HCT116 (cell line): ENCODE measurements around the gene HLA-E. TPM values are rescaled to one million over a fixed set of nuclear protein-coding genes. Genes with fewer than 3 reads are reported as not detected.
A peak's percentile ranks its signal among the peaks of the same experiment; 100 is the strongest.

ENCODE experiments used
- ATAC-seq: fragments of 200-7000 bp; cut with Tn5 transposase; 2 replicates; pipeline ENCODE4 v1.9.1; 2020; ENCODE audit warnings: mild to moderate bottlenecking, moderate library complexity
- Bru-seq: library from RNA; stranded (reverse); fragments of 400-500 nt; gene quantifications from one replicate; lab custom pipeline; 2021; lab: Mats Ljungman, UMichigan
- BruChase-seq, 2 experiments: library from RNA; stranded (reverse); fragments of 400-500 nt; gene quantifications; one replicate each; lab custom pipeline; 2021; lab: Mats Ljungman, UMichigan
- BruUV-seq: library from RNA; stranded (reverse); fragments of 400-500 nt; replicated peaks from 2 replicates; lab custom pipeline; 2021; lab: Mats Ljungman, UMichigan
- CTCF ChIA-PET: fragments of 300-600 bp; sonication (Branson Sonifier 250); formaldehyde crosslinking; loops from one replicate; lab custom pipeline; 2021; ENCODE audit warnings: antibody characterized with exemption; lab: Charles Lee
- POLR2A ChIA-PET: fragments of 300-600, 350-600 bp; sonication (Branson Sonifier 250); formaldehyde crosslinking; loops from one replicate; lab custom pipeline; 2021; ENCODE audit warnings: antibody characterized with exemption; lab: Charles Lee
- RAD21 ChIA-PET, 2 experiments: fragments of 300-600 bp; sonication (Branson Sonifier 250); formaldehyde crosslinking; loops; one replicate each; lab custom pipeline; 2023; ENCODE audit warnings: low total read pairs in 2 of 2; ENCODE audit not compliant: uncharacterized antibody in 2 of 2, unreplicated experiment in 2 of 2, low non-redundant PET in 1 of 2; lab: Charles Lee
- DNase-seq: peaks from one replicate; pipeline ENCODE4 v3.0.0-alpha.2; 2010; ENCODE audit warnings: low read depth, low spot score
- H2AFZ ChIP-seq: fragments of 200-600 bp; shearing (Covaris generic), sonication (generic); 2 replicates; pipeline ENCODE4 v1.6.1; 2017; ENCODE audit warnings: low read depth, mixed run types, mixed read lengths, antibody characterized with exemption, low read length; ENCODE audit not compliant: poor library complexity, severe bottlenecking
- H3K27ac ChIP-seq: 2 replicates; pipeline ENCODE4 v1.5.1; 2012; ENCODE audit warnings: low read depth, low read length
- H3K27me3 ChIP-seq: fragments of 200-600 bp; sonication (generic); 2 replicates; pipeline ENCODE4 v1.6.1; 2016; ENCODE audit warnings: mixed run types, low read length, mixed read lengths; ENCODE audit not compliant: insufficient read depth
- H3K36me3 ChIP-seq, 2 experiments: fragments of 200-500 bp in 1 of 2; fragments of 200-600 bp in 1 of 2; sonication (Bioruptor generic) in 1 of 2; sonication (generic) in 1 of 2; 2 replicates each; pipeline versions ENCODE4 v1.5.1 to v1.6.1; 2014 to 2016; ENCODE audit warnings: low read length in 2 of 2, inconsistent platforms in 1 of 2, mixed read lengths in 1 of 2, mixed run types in 1 of 2; ENCODE audit not compliant: insufficient read depth in 2 of 2, control insufficient read depth in 1 of 2
- H3K4me1 ChIP-seq, 2 experiments: fragments of 200-600 bp in 1 of 2; sonication (generic) in 1 of 2; 2 replicates each; pipeline versions ENCODE4 v1.5.1 to v1.6.1; 2012 to 2017; ENCODE audit warnings: low read length in 2 of 2, inconsistent platforms in 1 of 2, mild to moderate bottlenecking in 1 of 2, mixed read lengths in 1 of 2, mixed run types in 1 of 2, moderate library complexity in 1 of 2; ENCODE audit not compliant: insufficient read depth in 2 of 2, control insufficient read depth in 1 of 2
- H3K4me2 ChIP-seq: fragments of 200-600 bp; sonication (generic); 2 replicates; pipeline ENCODE4 v1.6.1; 2017; ENCODE audit warnings: mixed run types, low read length, mixed read lengths
- H3K4me3 ChIP-seq, 2 experiments: fragments of 200-600 bp in 1 of 2; sonication (generic) in 1 of 2; replicated peaks in 1 of 2; 2 replicates each; pipeline ENCODE4 v1.5.1; 2011 to 2016; ENCODE audit warnings: low read length in 2 of 2, control low read depth in 1 of 2, low read depth in 1 of 2, mild to moderate bottlenecking in 1 of 2, mixed read lengths in 1 of 2, mixed run types in 1 of 2
- H3K79me2 ChIP-seq: fragments of 200-600 bp; sonication (generic); 2 replicates; pipeline ENCODE4 v1.6.1; 2017; ENCODE audit warnings: mild to moderate bottlenecking, mixed run types, low read length, moderate library complexity, mixed read lengths; ENCODE audit not compliant: insufficient read depth
- H3K9ac ChIP-seq: fragments of 200-600 bp; sonication (generic); 2 replicates; pipeline ENCODE4 v1.6.1; 2016; ENCODE audit warnings: low read length, mixed read lengths
- H3K9me2 ChIP-seq: fragments of 200-600 bp; sonication (generic), shearing (Covaris generic); 2 replicates; pipeline ENCODE4 v1.6.1; 2017; ENCODE audit warnings: mixed run types, mild to moderate bottlenecking, moderate library complexity; ENCODE audit not compliant: insufficient read depth
- H3K9me3 ChIP-seq, 2 experiments: fragments of 200-500 bp in 1 of 2; fragments of 200-600 bp in 1 of 2; sonication (Bioruptor generic) in 1 of 2; sonication (generic) in 1 of 2; 2 replicates each; pipeline ENCODE4 v1.6.1; 2014 to 2017; ENCODE audit warnings: low read length in 2 of 2, mixed read lengths in 2 of 2, inconsistent platforms in 1 of 2, low read depth in 1 of 2, mild to moderate bottlenecking in 1 of 2, mixed run types in 1 of 2, moderate library complexity in 1 of 2; ENCODE audit not compliant: control insufficient read depth in 1 of 2, insufficient read depth in 1 of 2
- H4K20me1 ChIP-seq: fragments of 200-600 bp; sonication (generic), shearing (Covaris generic); 2 replicates; pipeline ENCODE4 v1.6.1; 2017; ENCODE audit warnings: mixed run types, mild to moderate bottlenecking, moderate library complexity; ENCODE audit not compliant: insufficient read depth
- CBX3 ChIP-seq: IDR thresholded peaks from 2 replicates; pipeline ENCODE4 v1.6.1; 2012; ENCODE audit warnings: low read depth
- CTCF ChIP-seq, 3 experiments: fragments of 200-600 bp in 1 of 3; sonication (generic) in 1 of 3; IDR thresholded peaks in 2 of 3; conservative IDR thresholded peaks in 1 of 3; 2 replicates each; pipeline ENCODE4 v1.5.1; 2012 to 2017; ENCODE audit warnings: low read depth in 2 of 3, low read length in 2 of 3, antibody characterized with exemption in 1 of 3, borderline replicate concordance in 1 of 3, control low read depth in 1 of 3, mild to moderate bottlenecking in 1 of 3, mixed read lengths in 1 of 3, mixed run types in 1 of 3, moderate library complexity in 1 of 3; ENCODE audit not compliant: insufficient read depth in 1 of 3
- EGR1 ChIP-seq: IDR thresholded peaks from 2 replicates; pipeline ENCODE4 v1.6.1; 2012; ENCODE audit warnings: low read depth
- ELF1 ChIP-seq: IDR thresholded peaks from 2 replicates; pipeline ENCODE4 v1.6.1; 2012; ENCODE audit warnings: low read depth, borderline replicate concordance
- EZH2 ChIP-seq: fragments of 200-600 bp; sonication (generic); IDR thresholded peaks from 2 replicates; pipeline ENCODE4 v1.6.1; 2017; ENCODE audit warnings: antibody characterized with exemption, mixed run types
- FOSL1 ChIP-seq: IDR thresholded peaks from 2 replicates; pipeline ENCODE4 v1.6.1; 2012; ENCODE audit warnings: low read depth
- JUND ChIP-seq: IDR thresholded peaks from 2 replicates; pipeline ENCODE4 v1.6.1; 2012
- POLR2A ChIP-seq: IDR thresholded peaks from 2 replicates; pipeline ENCODE4 v1.7.0; 2011; ENCODE audit warnings: borderline replicate concordance; ENCODE audit not compliant: insufficient read depth, insufficient read length; ENCODE audit errors: extremely low read depth
- RAD21 ChIP-seq: IDR thresholded peaks from 2 replicates; pipeline ENCODE4 v1.6.1; 2012; ENCODE audit warnings: low read depth, mild to moderate bottlenecking
- REST ChIP-seq: IDR thresholded peaks from 2 replicates; pipeline ENCODE4 v1.6.1; 2012; ENCODE audit warnings: low read depth
- SP1 ChIP-seq: IDR thresholded peaks from 2 replicates; pipeline ENCODE4 v1.6.1; 2012; ENCODE audit warnings: low read depth
- TCF7L2 ChIP-seq: IDR thresholded peaks from 2 replicates; pipeline ENCODE4 v1.7.0; 2011; ENCODE audit warnings: borderline replicate concordance, inconsistent platforms; ENCODE audit not compliant: insufficient read depth, insufficient read length; ENCODE audit errors: extremely low read depth
- ZNF274 ChIP-seq: fragments of 200-500 bp; sonication (Bioruptor generic); IDR thresholded peaks from 2 replicates; pipeline ENCODE4 v1.6.1; 2014; ENCODE audit warnings: mild to moderate bottlenecking, low read depth, low read length, inconsistent platforms
- intact Hi-C: fragments of 100-400 bp; cut with micrococcal nuclease; formaldehyde crosslinking; loops from 2 replicates; pipeline ENCODE4 v1.10.0; 2022
- long read RNA-seq: library from polyadenylated mRNA; unstranded; transcript quantifications from one replicate; pipeline ENCODE4 v2.0.0, GENCODE V29; 2021; ENCODE audit not compliant: unreplicated experiment
- polyA plus RNA-seq: library from polyadenylated mRNA; unstranded; fragments of >200 nt; gene quantifications from 2 replicates; pipeline ENCODE4 v1.2.1, GENCODE V29; 2012; ENCODE audit warnings: missing spikeins
- total RNA-seq: library from RNA; stranded (reverse); gene quantifications from one replicate; pipeline ENCODE4 v1.2.1, GENCODE V29; 2021; ENCODE audit not compliant: unreplicated experiment
- TF ChIP-seq, protein P1 (sequence below): IDR thresholded peaks from 2 replicates; pipeline ENCODE4 v1.6.1; 2011; ENCODE audit warnings: mild to moderate bottlenecking, low read length, moderate library complexity; ENCODE audit not compliant: insufficient replicate concordance; ENCODE audit errors: extremely low read depth
- TF ChIP-seq, protein P2 (sequence below): IDR thresholded peaks from 2 replicates; pipeline ENCODE4 v1.6.1; 2012

HLA-E gene
- 108 TPM for total RNA-seq
- 130 and 147 TPM in 2 replicates for polyA plus RNA-seq
- percentile 95 among the genes with signal in this experiment for Bru-seq, nascent RNA
- percentile 99 among the genes with signal in this experiment for BruChase-seq, experiment 1, labeled RNA remaining after a 6-hour chase
- percentile 98 among the genes with signal in this experiment for BruChase-seq, experiment 2, labeled RNA remaining after a 2-hour chase
- long read RNA-seq, transcript HLA-E-201 (8 exons, 2,601 nt): major isoform, 125 of 293 reads
- long read RNA-seq, partial matches to known transcripts: 158 of 293 reads
- long read RNA-seq, other reads (novel, unspliced or antisense): 10 of 293 reads

- Histone ChIP-seq H4K20me1 (0 out of 2 replicates have a peak, but pooled peaks cover 6% of the 10 kb centered on the region), H3K4me1 (peaks cover 8 to 17% of the 10 kb centered on the region in 2 experiments), H3K36me3 (peaks cover 8 to 15% of the 10 kb centered on the region in 2 experiments; a peak in 3 of 4 replicates), H3K9ac (peak within 1 kb of the TSS; percentile 93), H2AFZ (no peak within 1 kb of the TSS), H3K9me2 (no peaks in the 10 kb centered on the region), H3K27ac (peak within 1 kb of the TSS; percentile 94), H3K4me3 (peak within 1 kb of the TSS; percentile 90), H3K9me3 (no peaks in the 10 kb centered on the region), H3K4me2 (peak within 1 kb of the TSS; percentile 97), H3K27me3 (no peaks in the 10 kb centered on the region), H3K79me2 (peaks cover 21% of the 10 kb centered on the region)
- ChIA-PET POLR2A (interaction anchor here (1.6 to 1.7 kb wide), 2 partner anchors 12 to 56 kb away, joined by 4 to 9 read pairs; no protein-coding TSS in a partner anchor), RAD21 (no interaction called here), CTCF (interaction anchor here (1.2 kb wide), 1 partner anchor 233 kb away, joined by 3 read pairs; no protein-coding TSS in a partner anchor)
- ATAC-seq (peak; percentile 88), DNase-seq (peak; percentile 99)
- intact Hi-C loops: loop anchor here (1.0 kb wide), 1 partner anchor 27 kb away; no protein-coding TSS in a partner anchor
- TSS peak; percentile 71 for BruUV-seq
- peak; percentile 30 for TF ChIP-seq TCF7L2
- TF ChIP-seq ZNF274: no peak
- peak; percentile 89 for TF ChIP-seq CBX3
- TF ChIP-seq, protein P1, sequence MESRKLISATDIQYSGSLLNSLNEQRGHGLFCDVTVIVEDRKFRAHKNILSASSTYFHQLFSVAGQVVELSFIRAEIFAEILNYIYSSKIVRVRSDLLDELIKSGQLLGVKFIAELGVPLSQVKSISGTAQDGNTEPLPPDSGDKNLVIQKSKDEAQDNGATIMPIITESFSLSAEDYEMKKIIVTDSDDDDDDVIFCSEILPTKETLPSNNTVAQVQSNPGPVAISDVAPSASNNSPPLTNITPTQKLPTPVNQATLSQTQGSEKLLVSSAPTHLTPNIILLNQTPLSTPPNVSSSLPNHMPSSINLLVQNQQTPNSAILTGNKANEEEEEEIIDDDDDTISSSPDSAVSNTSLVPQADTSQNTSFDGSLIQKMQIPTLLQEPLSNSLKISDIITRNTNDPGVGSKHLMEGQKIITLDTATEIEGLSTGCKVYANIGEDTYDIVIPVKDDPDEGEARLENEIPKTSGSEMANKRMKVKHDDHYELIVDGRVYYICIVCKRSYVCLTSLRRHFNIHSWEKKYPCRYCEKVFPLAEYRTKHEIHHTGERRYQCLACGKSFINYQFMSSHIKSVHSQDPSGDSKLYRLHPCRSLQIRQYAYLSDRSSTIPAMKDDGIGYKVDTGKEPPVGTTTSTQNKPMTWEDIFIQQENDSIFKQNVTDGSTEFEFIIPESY: no peak
- TF ChIP-seq REST: no peak
- no peak for TF ChIP-seq JUND
- no peak for TF ChIP-seq FOSL1
- TF ChIP-seq ELF1: no peak; the same call in 1 of the 2 replicates
- TF ChIP-seq SP1: peak; percentile 80
- TF ChIP-seq, protein P2, sequence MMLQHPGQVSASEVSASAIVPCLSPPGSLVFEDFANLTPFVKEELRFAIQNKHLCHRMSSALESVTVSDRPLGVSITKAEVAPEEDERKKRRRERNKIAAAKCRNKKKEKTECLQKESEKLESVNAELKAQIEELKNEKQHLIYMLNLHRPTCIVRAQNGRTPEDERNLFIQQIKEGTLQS: no peak
- TF ChIP-seq CTCF (IDR thresholded peaks at IDR 0.05 in 2 of 3, conservative IDR thresholded peaks at IDR 0.05 in 1 of 3; ENCODE audit: borderline replicate concordance in 1 of 3, insufficient read depth in 1 of 3, low read depth in 2 of 3, low read length in 2 of 3): no peak
- no peak for TF ChIP-seq EZH2
- peak; percentile 92 for TF ChIP-seq POLR2A
- no peak for TF ChIP-seq EGR1
- no peak for TF ChIP-seq RAD21
Observed at GRCh38 chr6:30489081-30490025, at the start of gene HLA-E. TSS of gene HLA-E (plus strand) at chr6:30489509. CDS start at chr6:30489532, 23 bp downstream.
